Brain microvascular endothelial cell (primary cell): Measurements from ENCODE around the gene WDR86.

Experiments used
- DNase-seq: peaks from one replicate; pipeline ENCODE4 v3.0.0-alpha.2; 2020
- H3K27ac ChIP-seq: fragments of 250-450 bp; sonication (Bioruptor Pico); 2 replicates; pipeline ENCODE4 v1.5.1; 2020; ENCODE audit warnings: mild to moderate bottlenecking, moderate library complexity
- H3K27me3 ChIP-seq: fragments of 250-450 bp; sonication (Bioruptor Pico); replicated peaks from 2 replicates; pipeline ENCODE4 v1.5.1; 2020; ENCODE audit warnings: mild to moderate bottlenecking
- H3K36me3 ChIP-seq: fragments of 250-450 bp; sonication (Bioruptor Pico); replicated peaks from 2 replicates; pipeline ENCODE4 v1.5.1; 2020; ENCODE audit warnings: mild to moderate bottlenecking
- H3K4me3 ChIP-seq: 2 replicates; pipeline ENCODE4 v1.5.1; 2011; ENCODE audit warnings: low read depth, mild to moderate bottlenecking, control low read depth, low read length, moderate library complexity
- CTCF ChIP-seq: IDR thresholded peaks from 2 replicates; pipeline ENCODE4 v1.5.1; 2011; ENCODE audit warnings: low read depth, mild to moderate bottlenecking, moderate library complexity, low read length, control low read depth, inconsistent platforms; ENCODE audit errors: missing control alignments
- in situ Hi-C: cut with HindIII; loops from 2 replicates; pipeline ENCODE4 v1.10.0; 2017; ENCODE audit warnings: low sequenced_read_pairs, low pct_ligation_motif_present

Gene WDR86

DNA sequence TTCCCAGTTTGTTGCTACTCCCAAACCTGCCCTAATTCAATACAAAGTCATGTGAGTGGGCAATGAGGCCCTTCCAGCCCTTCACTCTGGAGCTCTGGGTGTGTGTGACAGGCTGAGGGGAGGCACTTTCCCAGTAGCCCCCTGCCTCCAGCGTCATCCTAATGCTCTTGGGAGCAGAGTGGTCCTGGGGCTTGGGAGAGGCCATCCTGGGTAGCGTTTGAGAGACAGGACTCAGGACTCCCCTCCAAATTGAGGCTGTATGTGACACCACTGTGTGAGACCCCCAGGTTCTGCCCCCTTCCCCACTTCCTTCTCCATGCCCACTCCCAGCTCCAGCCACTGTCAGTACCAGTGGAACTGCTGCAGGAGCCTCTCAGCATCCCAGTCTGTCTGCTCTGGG, 36.6 kb upstream of the WDR86 start:
- H3K27me3 ChIP-seq = no peaks in the 10 kb centered on the region
- no peak for TF ChIP-seq CTCF
- no peak overlapping the region for H3K27ac ChIP-seq
- no peaks in the 10 kb centered on the region for H3K36me3 ChIP-seq
- in situ Hi-C loops = loop anchor here (10.0 kb wide), 1 partner anchor 72 kb away; no protein-coding TSS in a partner anchor
- DNase-seq = no peak
- H3K4me3 ChIP-seq = no peak overlapping the region

DNA sequence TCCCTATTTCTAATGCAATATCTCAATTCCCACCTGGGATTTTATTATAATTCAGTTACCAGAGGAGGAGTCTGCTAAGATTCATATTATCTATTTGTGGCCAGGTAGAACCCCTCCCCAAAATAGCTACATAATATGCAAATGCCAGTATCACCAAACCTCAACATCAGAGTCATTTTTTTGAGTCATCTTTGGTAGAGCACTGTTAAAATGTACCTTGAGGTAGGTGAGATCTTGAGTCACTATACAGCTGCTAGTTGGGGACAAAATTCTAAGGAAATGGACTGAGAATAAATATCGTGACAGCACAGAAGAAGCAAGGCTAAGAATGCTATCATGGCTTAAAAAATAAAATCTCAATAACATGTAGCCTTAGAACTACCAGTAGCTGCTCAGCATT, 34.8 kb upstream of the WDR86 start:
- Histone ChIP-seq H3K27me3 (no peaks in the 10 kb centered on the region), H3K27ac (no peak overlapping the region), H3K4me3 (no peak overlapping the region), H3K36me3 (no peaks in the 10 kb centered on the region)
- no peak for TF ChIP-seq CTCF
- in situ Hi-C loops = loop anchor here (10.0 kb wide), 1 partner anchor 70 kb away; no protein-coding TSS in a partner anchor
- DNase-seq = no peak

DNA sequence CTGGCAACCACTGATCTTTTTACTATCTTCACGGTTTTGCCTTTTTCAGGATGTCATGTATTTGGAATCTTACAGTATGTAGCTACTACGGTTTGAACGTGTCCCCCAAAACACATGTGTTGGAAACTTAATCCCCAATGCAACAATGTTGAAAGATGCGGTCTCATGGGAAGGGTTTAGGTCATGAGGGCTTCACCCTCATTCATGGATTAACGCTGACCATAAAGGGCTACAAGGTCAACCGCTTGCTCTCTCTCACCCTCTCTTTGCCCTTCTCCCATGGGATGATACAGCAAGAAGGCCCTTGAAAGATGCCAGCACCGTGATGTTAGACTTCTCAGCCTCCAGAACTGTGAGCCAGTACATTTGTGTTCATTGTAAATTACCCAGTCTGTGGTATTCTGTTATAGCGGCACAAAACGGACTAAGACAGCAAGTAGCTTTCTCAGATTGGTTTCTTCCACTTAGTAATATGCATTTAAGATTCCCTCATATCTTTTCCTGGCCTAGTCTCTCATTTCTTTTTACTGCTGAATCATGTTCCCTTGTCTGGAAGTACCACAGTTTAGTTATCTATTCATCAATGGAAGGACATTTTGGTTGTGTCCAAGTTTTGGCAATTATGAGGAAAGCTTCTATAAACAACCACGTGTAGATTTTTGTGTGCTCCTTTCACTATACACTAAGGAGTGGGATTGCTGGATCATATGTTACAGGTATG, 33.1 kb upstream of the WDR86 start:
- in situ Hi-C loops = loop anchor here (10.0 kb wide), 1 partner anchor 68 kb away; no protein-coding TSS in a partner anchor
- DNase-seq = no peak
- TF ChIP-seq CTCF = no peak
- Histone ChIP-seq H3K27ac (no peak overlapping the region), H3K36me3 (no peaks in the 10 kb centered on the region), H3K27me3 (no peaks in the 10 kb centered on the region), H3K4me3 (no peak overlapping the region)

GRCh38 chr7:151440799-151441445, 31.1 kb upstream of the WDR86 start:
- Histone ChIP-seq H3K36me3 (no peaks in the 10 kb centered on the region), H3K27me3 (no peaks in the 10 kb centered on the region), H3K4me3 (no peak overlapping the region), H3K27ac (no peak overlapping the region)
- no peak for DNase-seq
- in situ Hi-C loops = loop anchor here (10.0 kb wide), 1 partner anchor 66 kb away; no protein-coding TSS in a partner anchor
- TF ChIP-seq CTCF = no peak

DNA sequence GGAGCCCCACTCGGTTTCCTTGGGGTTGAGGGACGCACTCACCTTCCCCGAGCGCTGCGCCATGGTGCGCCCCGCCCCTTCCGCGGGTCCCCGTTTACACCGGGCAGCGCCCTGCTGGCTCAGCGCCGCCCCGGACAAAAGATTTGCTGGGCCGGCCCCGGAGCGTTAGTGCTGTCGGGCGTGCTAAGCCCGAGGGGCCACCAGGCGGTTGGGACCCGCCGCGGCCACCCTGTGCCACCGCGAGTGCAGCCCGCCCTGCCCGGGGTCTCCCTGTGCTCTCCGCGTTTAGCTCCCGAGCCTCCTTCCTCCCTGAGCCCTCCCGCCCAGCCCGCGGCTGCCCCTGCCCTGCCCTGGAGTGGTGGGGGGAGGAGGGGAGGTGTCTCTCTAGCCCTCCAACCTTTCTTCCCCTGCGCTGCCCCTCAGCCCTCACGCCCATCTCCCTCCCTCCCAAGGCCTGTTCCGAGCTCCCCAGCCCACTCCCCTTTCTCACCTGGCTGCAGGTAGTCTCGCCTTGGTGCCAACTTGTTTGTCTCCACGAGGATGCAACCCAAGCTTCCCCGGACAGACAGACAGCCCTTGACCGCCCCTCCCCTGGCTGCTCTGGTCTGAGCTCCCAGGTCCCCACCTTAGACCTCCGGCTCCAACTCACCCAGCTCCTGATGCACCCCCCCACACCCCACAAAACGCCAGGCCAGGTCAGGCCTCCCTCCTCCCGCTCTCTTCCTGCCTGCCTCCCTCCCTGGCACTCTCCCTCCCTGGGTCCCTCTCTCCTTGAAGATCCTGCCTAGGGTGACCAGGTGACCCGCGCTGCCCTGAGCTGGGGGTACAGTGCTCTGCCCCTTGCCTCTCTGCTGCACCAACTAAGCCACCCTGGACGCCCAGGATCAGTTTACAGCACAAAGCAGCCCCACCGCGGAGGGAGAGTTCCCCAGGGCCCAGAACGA, 30.3 kb upstream of the WDR86 start, which contains the start of gene CRYGN:
Gene CRYGN, minus strand, starts transcription at position 287 of the 944 bp plus-strand sequence. Its CDS starts 224 bp downstream, at position 63.
- TF ChIP-seq CTCF = no peak
- Histone ChIP-seq H3K27me3 (no peaks in the 10 kb centered on the region), H3K36me3 (no peaks in the 10 kb centered on the region), H3K27ac (no peak within 1 kb of the TSS), H3K4me3 (peak within 1 kb of the TSS; percentile 40)
- DNase-seq = no peak
- in situ Hi-C loops = loop anchor here (10.0 kb wide), 1 partner anchor 65 kb away; no protein-coding TSS in a partner anchor
